Gastrocnemius medialis (tissue), 4 donors: Measurements from ENCODE around the gene DCC.

Experiments
- POLR2A ChIP-seq, 2 donors: fragments of 450-650 bp; IDR thresholded peaks; one replicate each; pipeline ENCODE4 v1.6.1; 2017; ENCODE audit warnings: antibody characterized with exemption in 2 of 2, mild to moderate bottlenecking in 2 of 2, moderate library complexity in 2 of 2
- TF ChIP-seq, protein P1 (sequence below), 5 experiments: fragments of 450-650 bp in 3 of 5; fragments of 200-600 bp in 2 of 5; sonication (generic) in 2 of 5; IDR thresholded peaks in 4 of 5; conservative IDR thresholded peaks in 1 of 5; 1 replicate in 4 of 5; 2 replicates in 1 of 5; pipeline ENCODE4 v1.5.1; 2016 to 2019; ENCODE audit warnings: antibody characterized with exemption in 5 of 5, mild to moderate bottlenecking in 3 of 5, moderate library complexity in 3 of 5

GRCh38 chr18:53093636-53094035, 753.6 kb downstream of the DCC start:
- TF ChIP-seq, protein P1, sequence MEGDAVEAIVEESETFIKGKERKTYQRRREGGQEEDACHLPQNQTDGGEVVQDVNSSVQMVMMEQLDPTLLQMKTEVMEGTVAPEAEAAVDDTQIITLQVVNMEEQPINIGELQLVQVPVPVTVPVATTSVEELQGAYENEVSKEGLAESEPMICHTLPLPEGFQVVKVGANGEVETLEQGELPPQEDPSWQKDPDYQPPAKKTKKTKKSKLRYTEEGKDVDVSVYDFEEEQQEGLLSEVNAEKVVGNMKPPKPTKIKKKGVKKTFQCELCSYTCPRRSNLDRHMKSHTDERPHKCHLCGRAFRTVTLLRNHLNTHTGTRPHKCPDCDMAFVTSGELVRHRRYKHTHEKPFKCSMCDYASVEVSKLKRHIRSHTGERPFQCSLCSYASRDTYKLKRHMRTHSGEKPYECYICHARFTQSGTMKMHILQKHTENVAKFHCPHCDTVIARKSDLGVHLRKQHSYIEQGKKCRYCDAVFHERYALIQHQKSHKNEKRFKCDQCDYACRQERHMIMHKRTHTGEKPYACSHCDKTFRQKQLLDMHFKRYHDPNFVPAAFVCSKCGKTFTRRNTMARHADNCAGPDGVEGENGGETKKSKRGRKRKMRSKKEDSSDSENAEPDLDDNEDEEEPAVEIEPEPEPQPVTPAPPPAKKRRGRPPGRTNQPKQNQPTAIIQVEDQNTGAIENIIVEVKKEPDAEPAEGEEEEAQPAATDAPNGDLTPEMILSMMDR (IDR thresholded peaks at IDR 0.05 in 4 of 5, conservative IDR thresholded peaks at IDR 0.05 in 1 of 5), result no peak
- TF ChIP-seq POLR2A (IDR thresholded peaks at IDR 0.05), result no peak
